HCT116 (cell line): Measurements from ENCODE around the gene TAF10. TPM values are rescaled to one million over a fixed set of nuclear protein-coding genes. Genes with fewer than 3 reads are reported as not detected.

ENCODE experiments used
- ATAC-seq: fragments of 200-7000 bp; cut with Tn5 transposase; 2 replicates; pipeline ENCODE4 v1.9.1; 2020; ENCODE audit warnings: mild to moderate bottlenecking, moderate library complexity
- BruUV-seq: library from RNA; stranded (reverse); fragments of 400-500 nt; replicated peaks from 2 replicates; lab custom pipeline; 2021; lab: Mats Ljungman, UMichigan
- CTCF ChIA-PET: fragments of 300-600 bp; sonication (Branson Sonifier 250); formaldehyde crosslinking; loops from one replicate; lab custom pipeline; 2021; ENCODE audit warnings: antibody characterized with exemption; lab: Charles Lee
- POLR2A ChIA-PET: fragments of 300-600, 350-600 bp; sonication (Branson Sonifier 250); formaldehyde crosslinking; loops from one replicate; lab custom pipeline; 2021; ENCODE audit warnings: antibody characterized with exemption; lab: Charles Lee
- RAD21 ChIA-PET, 2 experiments: fragments of 300-600 bp; sonication (Branson Sonifier 250); formaldehyde crosslinking; loops; one replicate each; lab custom pipeline; 2023; ENCODE audit warnings: low total read pairs in 2 of 2; ENCODE audit not compliant: uncharacterized antibody in 2 of 2, unreplicated experiment in 2 of 2, low non-redundant PET in 1 of 2; lab: Charles Lee
- DNase-seq: peaks from one replicate; pipeline ENCODE4 v3.0.0-alpha.2; 2010; ENCODE audit warnings: low read depth, low spot score
- H2AFZ ChIP-seq: fragments of 200-600 bp; shearing (Covaris generic), sonication (generic); 2 replicates; pipeline ENCODE4 v1.6.1; 2017; ENCODE audit warnings: low read depth, mixed run types, mixed read lengths, antibody characterized with exemption, low read length; ENCODE audit not compliant: poor library complexity, severe bottlenecking
- H3K27ac ChIP-seq: 2 replicates; pipeline ENCODE4 v1.5.1; 2012; ENCODE audit warnings: low read depth, low read length
- H3K27me3 ChIP-seq: fragments of 200-600 bp; sonication (generic); 2 replicates; pipeline ENCODE4 v1.6.1; 2016; ENCODE audit warnings: mixed run types, low read length, mixed read lengths; ENCODE audit not compliant: insufficient read depth
- H3K36me3 ChIP-seq, 2 experiments: fragments of 200-500 bp in 1 of 2; fragments of 200-600 bp in 1 of 2; sonication (Bioruptor generic) in 1 of 2; sonication (generic) in 1 of 2; 2 replicates each; pipeline versions ENCODE4 v1.5.1 to v1.6.1; 2014 to 2016; ENCODE audit warnings: low read length in 2 of 2, inconsistent platforms in 1 of 2, mixed read lengths in 1 of 2, mixed run types in 1 of 2; ENCODE audit not compliant: insufficient read depth in 2 of 2, control insufficient read depth in 1 of 2
- H3K4me1 ChIP-seq, 2 experiments: fragments of 200-600 bp in 1 of 2; sonication (generic) in 1 of 2; 2 replicates each; pipeline versions ENCODE4 v1.5.1 to v1.6.1; 2012 to 2017; ENCODE audit warnings: low read length in 2 of 2, inconsistent platforms in 1 of 2, mild to moderate bottlenecking in 1 of 2, mixed read lengths in 1 of 2, mixed run types in 1 of 2, moderate library complexity in 1 of 2; ENCODE audit not compliant: insufficient read depth in 2 of 2, control insufficient read depth in 1 of 2
- H3K4me2 ChIP-seq: fragments of 200-600 bp; sonication (generic); 2 replicates; pipeline ENCODE4 v1.6.1; 2017; ENCODE audit warnings: mixed run types, low read length, mixed read lengths
- H3K4me3 ChIP-seq, 2 experiments: fragments of 200-600 bp in 1 of 2; sonication (generic) in 1 of 2; replicated peaks in 1 of 2; 2 replicates each; pipeline ENCODE4 v1.5.1; 2011 to 2016; ENCODE audit warnings: low read length in 2 of 2, control low read depth in 1 of 2, low read depth in 1 of 2, mild to moderate bottlenecking in 1 of 2, mixed read lengths in 1 of 2, mixed run types in 1 of 2
- H3K79me2 ChIP-seq: fragments of 200-600 bp; sonication (generic); 2 replicates; pipeline ENCODE4 v1.6.1; 2017; ENCODE audit warnings: mild to moderate bottlenecking, mixed run types, low read length, moderate library complexity, mixed read lengths; ENCODE audit not compliant: insufficient read depth
- H3K9ac ChIP-seq: fragments of 200-600 bp; sonication (generic); 2 replicates; pipeline ENCODE4 v1.6.1; 2016; ENCODE audit warnings: low read length, mixed read lengths
- H3K9me2 ChIP-seq: fragments of 200-600 bp; sonication (generic), shearing (Covaris generic); 2 replicates; pipeline ENCODE4 v1.6.1; 2017; ENCODE audit warnings: mixed run types, mild to moderate bottlenecking, moderate library complexity; ENCODE audit not compliant: insufficient read depth
- H3K9me3 ChIP-seq, 2 experiments: fragments of 200-500 bp in 1 of 2; fragments of 200-600 bp in 1 of 2; sonication (Bioruptor generic) in 1 of 2; sonication (generic) in 1 of 2; 2 replicates each; pipeline ENCODE4 v1.6.1; 2014 to 2017; ENCODE audit warnings: low read length in 2 of 2, mixed read lengths in 2 of 2, inconsistent platforms in 1 of 2, low read depth in 1 of 2, mild to moderate bottlenecking in 1 of 2, mixed run types in 1 of 2, moderate library complexity in 1 of 2; ENCODE audit not compliant: control insufficient read depth in 1 of 2, insufficient read depth in 1 of 2
- H4K20me1 ChIP-seq: fragments of 200-600 bp; sonication (generic), shearing (Covaris generic); 2 replicates; pipeline ENCODE4 v1.6.1; 2017; ENCODE audit warnings: mixed run types, mild to moderate bottlenecking, moderate library complexity; ENCODE audit not compliant: insufficient read depth
- CBX3 ChIP-seq: IDR thresholded peaks from 2 replicates; pipeline ENCODE4 v1.6.1; 2012; ENCODE audit warnings: low read depth
- ELF1 ChIP-seq: IDR thresholded peaks from 2 replicates; pipeline ENCODE4 v1.6.1; 2012; ENCODE audit warnings: low read depth, borderline replicate concordance
- EZH2 ChIP-seq: fragments of 200-600 bp; sonication (generic); IDR thresholded peaks from 2 replicates; pipeline ENCODE4 v1.6.1; 2017; ENCODE audit warnings: antibody characterized with exemption, mixed run types
- EZH2phosphoT487 ChIP-seq: fragments of 200-600 bp; IDR thresholded peaks from 2 replicates; pipeline ENCODE4 v1.6.1; 2018; ENCODE audit warnings: antibody characterized with exemption, borderline replicate concordance
- FOSL1 ChIP-seq: IDR thresholded peaks from 2 replicates; pipeline ENCODE4 v1.6.1; 2012; ENCODE audit warnings: low read depth
- JUND ChIP-seq: IDR thresholded peaks from 2 replicates; pipeline ENCODE4 v1.6.1; 2012
- MAX ChIP-seq: IDR thresholded peaks from 2 replicates; pipeline ENCODE4 v1.6.1; 2012
- RAD21 ChIP-seq: IDR thresholded peaks from 2 replicates; pipeline ENCODE4 v1.6.1; 2012; ENCODE audit warnings: low read depth, mild to moderate bottlenecking
- REST ChIP-seq: IDR thresholded peaks from 2 replicates; pipeline ENCODE4 v1.6.1; 2012; ENCODE audit warnings: low read depth
- SIN3A ChIP-seq: IDR thresholded peaks from 2 replicates; pipeline ENCODE4 v1.6.1; 2012; ENCODE audit warnings: low read depth
- SRF ChIP-seq: IDR thresholded peaks from 2 replicates; pipeline ENCODE4 v1.6.1; 2012; ENCODE audit warnings: low read depth
- TCF7L2 ChIP-seq: IDR thresholded peaks from 2 replicates; pipeline ENCODE4 v1.7.0; 2011; ENCODE audit warnings: borderline replicate concordance, inconsistent platforms; ENCODE audit not compliant: insufficient read depth, insufficient read length; ENCODE audit errors: extremely low read depth
- intact Hi-C: fragments of 100-400 bp; cut with micrococcal nuclease; formaldehyde crosslinking; loops from 2 replicates; pipeline ENCODE4 v1.10.0; 2022
- total RNA-seq: library from RNA; stranded (reverse); gene quantifications from one replicate; pipeline ENCODE4 v1.2.1, GENCODE V29; 2021; ENCODE audit not compliant: unreplicated experiment

Gene TAF10
- total RNA-seq, 1 experiment from 2014 or later: 151 TPM

GRCh38 chr11:6632116-6633073 lies 20.4 kb upstream of the TAF10 start:
- no peak for DNase-seq
- intact Hi-C loops: no loop called here
- Histone ChIP-seq H3K9me2 (no peaks in the 10 kb centered on the region), H3K4me2 (no peak overlapping the region), H2AFZ (no peak overlapping the region), H3K27ac (no peak overlapping the region), H3K36me3 (no peaks in the 10 kb centered on the region), H3K4me3 (no peak overlapping the region), H3K4me1 (peaks cover 6 to 10% of the 10 kb centered on the region in 2 experiments; a peak in 3 of 4 replicates), H4K20me1 (no peaks in the 10 kb centered on the region), H3K9me3 (no peaks in the 10 kb centered on the region), H3K9ac (no peak overlapping the region), H3K79me2 (no peaks in the 10 kb centered on the region), H3K27me3 (no peaks in the 10 kb centered on the region)
- ChIA-PET POLR2A (no interaction called here), CTCF (no interaction called here), RAD21 (no interaction called here)
- no TSS peak for BruUV-seq
- no peak for ATAC-seq
- TF ChIP-seq MAX (no peak), EZH2 (no peak), JUND (no peak), EZH2phosphoT487 (no peak), ELF1 (no peak), TCF7L2 (no peak), CBX3 (no peak), SIN3A (no peak), REST (no peak), SRF (no peak), RAD21 (no peak), FOSL1 (no peak)
